A549 (cell line): ENCODE results near the gene RXFP3. TPM values are rescaled to one million over a fixed set of nuclear protein-coding genes. Genes with fewer than 3 reads are reported as not detected.

Experiments
- ATAC-seq, 2 experiments: fragments of 200-7000 bp in 1 of 2; fragments of >200 bp in 1 of 2; cut with Nextera tagmentation in 1 of 2; cut with Tn5 transposase in 1 of 2; 3 replicates each; pipeline versions ENCODE4 v1.8.0 to v1.9.1; 2018 to 2020; ENCODE audit warnings: mild to moderate bottlenecking in 1 of 2, moderate library complexity in 1 of 2
- CTCF ChIA-PET: fragments of 300-600 bp; sonication (Branson Sonifier 250); formaldehyde crosslinking; extraction: SDS; loops from one replicate; lab custom pipeline; 2021; ENCODE audit warnings: antibody characterized with exemption, inconsistent platforms; lab: Yijun Ruan, JAX
- POLR2A ChIA-PET: fragments of 350-600 bp; formaldehyde crosslinking; extraction: SDS; loops from one replicate; lab custom pipeline; 2021; ENCODE audit warnings: antibody characterized with exemption, inconsistent platforms; lab: Yijun Ruan, JAX
- DNase-seq, 2 experiments: peaks; one replicate each; pipeline versions ENCODE4 v3.0.0 to v3.0.0-alpha.2; 2011 to 2016; ENCODE audit warnings: low read depth in 1 of 2, low spot score in 1 of 2
- FAIRE-seq: peaks from 2 replicates; lab custom pipeline; 2011; peaks lifted over from hg19 to GRCh38; lab: Jason Lieb, UNC
- H3K27ac ChIP-seq, 2 experiments: fragments of >200 bp; sonication (Bioruptor Twin); formaldehyde crosslinking; 3 replicates each; pipeline ENCODE4 v1.5.1; 2016 to 2017
- H3K4me1 ChIP-seq: fragments of >200 bp; sonication (Bioruptor Twin); formaldehyde crosslinking; 3 replicates; pipeline ENCODE4 v1.6.1; 2016
- H3K4me2 ChIP-seq: fragments of >200 bp; sonication (Bioruptor Twin); formaldehyde crosslinking; 3 replicates; pipeline ENCODE4 v1.6.1; 2016
- H3K4me3 ChIP-seq: fragments of >200 bp; sonication (Bioruptor Twin); formaldehyde crosslinking; 3 replicates; pipeline ENCODE4 v1.5.1; 2016
- H3K9me3 ChIP-seq: fragments of >200 bp; sonication (Bioruptor Twin); formaldehyde crosslinking; 3 replicates; pipeline ENCODE4 v1.6.1; 2016
- BCL3 ChIP-seq: fragments of >200 bp; sonication (Bioruptor Twin); formaldehyde crosslinking; IDR thresholded peaks from 3 replicates; pipeline ENCODE4 v1.6.1; 2016
- BHLHE40 ChIP-seq: IDR thresholded peaks from 2 replicates; pipeline ENCODE4 v1.6.1; 2012; ENCODE audit warnings: low read depth, low read length, inconsistent platforms
- CEBPB ChIP-seq, 2 experiments: fragments of >200 bp in 1 of 2; sonication (Bioruptor Twin) in 1 of 2; formaldehyde crosslinking in 1 of 2; IDR thresholded peaks; 2 replicates each; pipeline ENCODE4 v1.6.1; 2012 to 2016
- CHD4 ChIP-seq: fragments of 200-600 bp; sonication (generic); IDR thresholded peaks from 2 replicates; pipeline ENCODE4 v1.6.1; 2016; ENCODE audit warnings: antibody characterized with exemption, mild to moderate bottlenecking, borderline replicate concordance
- EP300 ChIP-seq, 2 experiments: fragments of >200 bp; sonication (Bioruptor Twin); formaldehyde crosslinking; IDR thresholded peaks; 2 replicates in 1 of 2; 3 replicates in 1 of 2; pipeline ENCODE4 v1.6.1; 2016 to 2017
- GATA3 ChIP-seq: IDR thresholded peaks from 2 replicates; pipeline ENCODE4 v1.6.1; 2012; ENCODE audit warnings: borderline replicate concordance
- HDAC2 ChIP-seq: fragments of 200-600 bp; sonication (generic); IDR thresholded peaks from 2 replicates; pipeline ENCODE4 v1.6.1; 2016
- JUN ChIP-seq, 2 experiments: fragments of >200 bp; sonication (Bioruptor Twin); formaldehyde crosslinking; IDR thresholded peaks; 2 replicates in 1 of 2; 3 replicates in 1 of 2; pipeline ENCODE4 v1.6.1; 2016 to 2017
- KDM1A ChIP-seq: fragments of 200-600 bp; sonication (generic); IDR thresholded peaks from 2 replicates; pipeline ENCODE4 v1.6.1; 2016; ENCODE audit warnings: low read depth, mild to moderate bottlenecking
- MAFK ChIP-seq: fragments of 450-650 bp; IDR thresholded peaks from 2 replicates; pipeline ENCODE4 v1.6.1; 2014; ENCODE audit not compliant: partially characterized antibody
- MYC ChIP-seq: IDR thresholded peaks from 2 replicates; pipeline ENCODE4 v1.6.1; 2012; ENCODE audit warnings: mild to moderate bottlenecking, inconsistent platforms, low read length, improper control_type of control experiment, borderline replicate concordance
- NFE2L2 ChIP-seq: fragments of 150-350 bp; conservative IDR thresholded peaks from 2 replicates; pipeline ENCODE4 v1.6.1; 2014; ENCODE audit warnings: low read length
- NR3C1 ChIP-seq: fragments of >200 bp; sonication (Bioruptor Twin); formaldehyde crosslinking; IDR thresholded peaks from 3 replicates; pipeline ENCODE4 v1.6.1; 2017
- PHF8 ChIP-seq: fragments of 200-600 bp; sonication (generic); IDR thresholded peaks from 2 replicates; pipeline ENCODE4 v1.6.1; 2016; ENCODE audit warnings: low read depth, mild to moderate bottlenecking, antibody characterized with exemption, moderate library complexity, borderline replicate concordance
- RAD21 ChIP-seq, 2 experiments: fragments of >200 bp in 1 of 2; sonication (Bioruptor Twin) in 1 of 2; formaldehyde crosslinking in 1 of 2; IDR thresholded peaks in 1 of 2; conservative IDR thresholded peaks in 1 of 2; 2 replicates in 1 of 2; 3 replicates in 1 of 2; pipeline ENCODE4 v1.6.1; 2012 to 2018; ENCODE audit warnings: inconsistent platforms in 1 of 2
- RCOR1 ChIP-seq: fragments of 150-350 bp; IDR thresholded peaks from 2 replicates; pipeline ENCODE4 v1.6.1; 2014; ENCODE audit warnings: antibody characterized with exemption, low read length, low read depth
- SMC3 ChIP-seq: fragments of >200 bp; sonication (Bioruptor Twin); formaldehyde crosslinking; IDR thresholded peaks from 3 replicates; pipeline ENCODE4 v1.6.1; 2018; ENCODE audit warnings: inconsistent platforms
- TFCP2L1 ChIP-seq: fragments of 250-450 bp; sonication (Bioruptor Pico); IDR thresholded peaks from 2 replicates; pipeline ENCODE4 v1.5.0; 2021; ENCODE audit warnings: mild to moderate bottlenecking
- USF2 ChIP-seq: fragments of 450-650 bp; IDR thresholded peaks from 2 replicates; pipeline ENCODE4 v1.6.1; 2014; ENCODE audit warnings: antibody characterized with exemption
- ZNF302 ChIP-seq: fragments of 250-450 bp; sonication (Bioruptor Pico); IDR thresholded peaks from 2 replicates; pipeline ENCODE4 v1.9.0; 2021; ENCODE audit warnings: inconsistent platforms, mild to moderate bottlenecking, moderate library complexity
- ZSCAN20 ChIP-seq: fragments of 250-450 bp; sonication (Bioruptor Pico); IDR thresholded peaks from 2 replicates; pipeline ENCODE4 v1.8.0; 2022; ENCODE audit warnings: mild to moderate bottlenecking, moderate library complexity
- WGBS: methylation state at CpG from one replicate; pipeline ENCODE4 v1.1.6; 2017; ENCODE audit errors: missing lambda C conversion rate; 5-methylcytosine and 5-hydroxymethylcytosine counted together
- polyA plus RNA-seq, 4 experiments: library from polyadenylated mRNA; depleted of rRNA in 3 of 4; stranded (reverse); fragments of >200 nt; fragmentation: RNase III in 1 of 4; extraction: RNeasy Plus Mini Kit Qiagen cat#74134 plus additional on column Dnase treatment in 1 of 4; gene quantifications; 2 replicates in 3 of 4; 3 replicates in 1 of 4; pipeline ENCODE4 v1.2.3, GENCODE V29; 2011 to 2017
- TF ChIP-seq, protein P1 (sequence below): IDR thresholded peaks from 2 replicates; pipeline ENCODE4 v1.6.1; 2012

RXFP3 gene
- polyA plus RNA-seq, 2 of the 4 experiments (the other 2 are of a cell fraction) = not detected

DNA sequence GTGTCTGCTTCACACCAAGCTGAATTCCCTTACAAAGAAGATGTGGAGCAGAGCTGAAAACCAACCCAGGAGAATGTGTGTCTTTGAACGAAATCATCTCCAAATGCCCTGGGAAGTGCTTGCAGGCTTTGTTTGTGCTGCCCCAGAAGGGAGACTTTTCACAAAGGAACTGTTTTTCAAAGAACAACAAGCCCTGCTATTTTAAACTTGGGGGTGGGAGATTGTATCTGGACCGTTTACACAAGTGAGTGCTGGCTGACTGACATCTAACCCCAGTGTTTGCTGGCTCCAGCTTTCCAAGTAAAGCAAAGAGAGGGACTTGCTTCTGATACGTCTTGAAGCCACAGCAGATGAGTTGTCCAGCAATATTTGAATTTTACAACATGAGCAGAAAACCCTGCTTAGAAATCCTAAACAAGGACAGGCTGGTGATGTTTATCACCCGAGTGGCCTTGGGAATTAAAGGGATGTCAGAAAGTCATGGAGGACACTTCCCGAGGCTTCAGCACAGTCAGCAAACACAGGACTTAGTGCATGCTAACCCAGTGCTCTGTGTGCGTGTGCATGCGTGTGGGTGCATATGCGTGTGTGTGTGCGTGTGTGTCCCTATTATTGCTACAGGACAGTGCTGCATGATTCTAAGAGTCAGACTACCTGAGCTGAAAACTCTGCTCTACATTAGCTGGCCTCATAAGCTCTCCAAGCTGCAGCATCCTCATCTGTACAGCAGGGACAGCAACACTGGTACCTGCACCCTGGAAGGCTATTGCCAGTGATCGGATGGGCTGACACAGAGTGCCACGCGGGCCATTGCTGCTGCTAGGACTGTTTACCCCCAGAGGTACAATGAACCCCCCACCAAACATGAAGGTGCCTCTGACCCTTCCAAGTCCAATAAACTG is 45.8 kb upstream of the RXFP3 start:
- peak overlapping the region; percentile 50 for H3K4me3 ChIP-seq
- no peak for FAIRE-seq
- 53% methylated on average over 12 of the region's 12 CpGs for WGBS
- peak overlapping the region; percentile 50 to 78 for H3K27ac ChIP-seq
- ChIA-PET POLR2A (no interaction called here), CTCF (interaction anchor here (1.1 to 3.3 kb wide), 6 partner anchors 13 to 455 kb away, joined by 3 to 21 read pairs (median 3); partner anchors contain the start of gene RXFP3)
- peak overlapping the region; percentile 90 for H3K4me2 ChIP-seq
- H3K4me1 ChIP-seq = peaks cover 38% of the 10 kb centered on the region
- TF ChIP-seq NR3C1 = no peak
- 0 out of 5 replicates have a peak, but pooled peaks of 1 of the 2 experiments have one; percentile 4 for TF ChIP-seq RAD21 (conservative IDR thresholded peaks at IDR 0.05 in 1 of 2, IDR thresholded peaks at IDR 0.05 in 1 of 2)
- TF ChIP-seq CEBPB (IDR thresholded peaks at IDR 0.05) = no peak
- TF ChIP-seq TFCP2L1 (CRISPR knock-in tag) = no peak
- TF ChIP-seq BHLHE40 = no peak
- peak; percentile 31 to 37 for DNase-seq
- ATAC-seq = peak; percentile 76 to 78
- H3K9me3 ChIP-seq = no peaks in the 10 kb centered on the region

DNA sequence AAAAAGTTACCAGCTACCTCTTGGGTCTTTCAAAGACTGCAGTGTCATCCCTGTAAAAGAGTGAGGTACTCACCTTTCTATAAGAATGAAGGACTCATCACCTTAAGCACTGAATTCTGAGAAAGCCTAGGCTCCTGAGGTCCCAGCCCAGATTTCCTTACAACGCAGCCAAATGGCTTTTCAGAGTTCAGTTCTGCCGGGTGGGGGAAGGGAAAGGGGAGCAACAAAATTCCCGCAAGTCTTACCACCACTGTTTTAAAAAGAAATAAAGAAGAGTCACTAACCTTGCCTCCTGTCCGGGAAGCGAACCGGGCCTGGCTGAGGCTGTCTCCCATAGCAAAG is 44.8 kb upstream of the RXFP3 start:
- no peak for FAIRE-seq
- no peak for DNase-seq
- Histone ChIP-seq H3K4me1 (peaks cover 41% of the 10 kb centered on the region), H3K4me3 (peak overlapping the region; percentile 50), H3K27ac (peak overlapping the region; percentile 50 to 78)
- peak in 1 of 2 experiments; percentile 5; a peak in 1 of 6 replicates for ATAC-seq
- WGBS = 35% methylated on average over 6 of the region's 6 CpGs
- CTCF ChIA-PET = interaction anchor here (1.1 to 3.3 kb wide), 5 partner anchors 14 to 156 kb away, joined by 3 to 21 read pairs (median 3); partner anchors contain the start of gene RXFP3
- no peak for TF ChIP-seq MYC
- TF ChIP-seq SMC3 = no peak
- TF ChIP-seq EP300 (IDR thresholded peaks at IDR 0.05) = no peak
- TF ChIP-seq MAFK = no peak
- TF ChIP-seq CHD4 = no peak
- TF ChIP-seq, all 56 proteins: peak for 0
- Histone ChIP-seq H3K9me3 (no peaks in the 10 kb centered on the region), H3K4me2 (peak overlapping the region; percentile 90)
- POLR2A ChIA-PET = no interaction called here

- no peak for FAIRE-seq
- POLR2A ChIA-PET = no interaction called here
- peak within 1 kb of the TSS; percentile 50 to 78 for H3K27ac ChIP-seq
- H3K4me3 ChIP-seq = peak within 1 kb of the TSS; percentile 50
- H3K9me3 ChIP-seq = no peaks in the 10 kb centered on the region
- TF ChIP-seq ZSCAN20 = no peak
- TF ChIP-seq PHF8 = no peak
- TF ChIP-seq, protein P1, sequence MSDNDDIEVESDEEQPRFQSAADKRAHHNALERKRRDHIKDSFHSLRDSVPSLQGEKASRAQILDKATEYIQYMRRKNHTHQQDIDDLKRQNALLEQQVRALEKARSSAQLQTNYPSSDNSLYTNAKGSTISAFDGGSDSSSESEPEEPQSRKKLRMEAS = peak; percentile 27; the same call in 1 of the 2 replicates
- TF ChIP-seq HDAC2 = no peak
- TF ChIP-seq, all 56 proteins: peak for 1
- CTCF ChIA-PET = interaction anchor here (0.9 to 3.3 kb wide), 6 partner anchors 15 to 157 kb away, joined by 3 to 21 read pairs (median 3); partner anchors contain the start of gene RXFP3
- peak; percentile 64 to 73 for ATAC-seq
- Histone ChIP-seq H3K4me2 (peak within 1 kb of the TSS; percentile 90), H3K4me1 (peaks cover 41% of the 10 kb centered on the region)
- 36% methylated on average over 23 of the region's 45 CpGs for WGBS
- DNase-seq = peak in 1 of 2 experiments; percentile 21
These were observed 44.2 kb upstream of the RXFP3 start, which contains the start of gene ADAMTS12 for GRCh38 chr5:33891788-33892619. TSS of gene ADAMTS12 (minus strand) at chr5:33891990. CDS start at chr5:33891856, 134 bp downstream.

- H3K4me1 ChIP-seq = peaks cover 41% of the 10 kb centered on the region
- FAIRE-seq = no peak
- H3K4me3 ChIP-seq = peak overlapping the region; percentile 50
- peak overlapping the region; percentile 50 to 78 for H3K27ac ChIP-seq
- CTCF ChIA-PET = interaction anchor here (0.9 to 3.3 kb wide), 3 partner anchors 30 to 78 kb away, joined by 3 to 21 read pairs (median 3); partner anchors contain the start of gene RXFP3
- H3K4me2 ChIP-seq = peak overlapping the region; percentile 90
- no peaks in the 10 kb centered on the region for H3K9me3 ChIP-seq
- ATAC-seq = peak; percentile 26 to 59; a peak in 5 of 6 replicates
- DNase-seq = peak in 1 of 2 experiments; percentile 53
- POLR2A ChIA-PET = no interaction called here
- 23% methylated on average over 4 of the region's 5 CpGs for WGBS
- no peak for TF ChIP-seq BCL3
- no peak for TF ChIP-seq NFE2L2
- TF ChIP-seq USF2 = no peak
- 0 out of 2 replicates have a peak, but pooled peaks have one; percentile 25 for TF ChIP-seq GATA3
- TF ChIP-seq ZNF302 = no peak
- TF ChIP-seq KDM1A = no peak
- TF ChIP-seq JUN (IDR thresholded peaks at IDR 0.05) = no peak
- TF ChIP-seq RCOR1 = no peak
These were observed 43.5 kb upstream of the RXFP3 start for GRCh38 chr5:33892620-33893137.
